PC-3 (cell line): ENCODE results near the gene DHX30. TPM values are rescaled to one million over a fixed set of nuclear protein-coding genes. Genes with fewer than 3 reads are reported as not detected.
"Not testable (repeated sequence)": the region's sequence is repeated elsewhere in the genome, so short reads cannot be mapped to it uniquely, and the experiment has no call there.

Experiments
- ATAC-seq: fragments of 200-7000 bp; cut with Tn5 transposase; 2 replicates; pipeline ENCODE4 v1.9.1; 2020; ENCODE audit warnings: mild to moderate bottlenecking, moderate library complexity
- Bru-seq: library from RNA; stranded (reverse); fragments of 400-500 nt; gene quantifications from one replicate; lab custom pipeline; 2021; lab: Mats Ljungman, UMichigan
- BruChase-seq, 2 experiments: library from RNA; stranded (reverse); fragments of 400-500 nt; gene quantifications; one replicate each; lab custom pipeline; 2021; lab: Mats Ljungman, UMichigan
- BruUV-seq: library from RNA; stranded (reverse); fragments of 400-500 nt; replicated peaks from 2 replicates; lab custom pipeline; 2021; lab: Mats Ljungman, UMichigan
- CTCF ChIA-PET: fragments of 300-600 bp; sonication (Branson Sonifier 250); formaldehyde crosslinking; loops from one replicate; lab custom pipeline; 2022; ENCODE audit warnings: antibody characterized with exemption; lab: Charles Lee
- POLR2A ChIA-PET: fragments of 300-600 bp; sonication (Branson Sonifier 250); formaldehyde crosslinking; loops from one replicate; lab custom pipeline; 2022; ENCODE audit warnings: antibody characterized with exemption; ENCODE audit not compliant: unreplicated experiment; lab: Charles Lee
- DNase-seq: peaks from one replicate; pipeline ENCODE4 v3.0.0-alpha.2; 2015
- H2AFZ ChIP-seq: fragments of 300-600 bp; sonication (generic); 2 replicates; pipeline ENCODE4 v1.6.0; 2016; ENCODE audit warnings: antibody characterized with exemption, low read length
- H3F3A ChIP-seq: fragments of 300-600 bp; sonication (generic); one replicate; pipeline ENCODE4 v1.6.0; 2017; ENCODE audit warnings: antibody characterized with exemption, low read length, control low read depth, mild to moderate bottlenecking; ENCODE audit not compliant: unreplicated experiment
- H3K27ac ChIP-seq: fragments of 300-600 bp; sonication (generic); 2 replicates; pipeline ENCODE4 v1.5.1; 2016; ENCODE audit warnings: mild to moderate bottlenecking, low read length
- H3K27me3 ChIP-seq: fragments of 300-600 bp; sonication (generic); 2 replicates; pipeline ENCODE4 v1.6.1; 2016; ENCODE audit warnings: low read length, mixed read lengths
- H3K36me3 ChIP-seq: fragments of 300-600 bp; sonication (generic); 2 replicates; pipeline ENCODE4 v1.6.1; 2016; ENCODE audit warnings: low read depth, mixed run types, low read length, mixed read lengths
- H3K4me1 ChIP-seq: fragments of 300-600 bp; sonication (generic); 2 replicates; pipeline ENCODE4 v1.5.1; 2016; ENCODE audit warnings: low read length; ENCODE audit not compliant: insufficient read depth
- H3K4me2 ChIP-seq: fragments of 300-600 bp; sonication (generic); 2 replicates; pipeline ENCODE4 v1.6.0; 2016; ENCODE audit warnings: low read length
- H3K4me3 ChIP-seq: fragments of 300-600 bp; sonication (generic); 2 replicates; pipeline ENCODE4 v1.5.1; 2016; ENCODE audit warnings: mild to moderate bottlenecking, low read length, mixed read lengths
- H3K79me2 ChIP-seq: fragments of 300-600 bp; sonication (generic); 2 replicates; pipeline ENCODE4 v1.6.1; 2017; ENCODE audit warnings: low read length, mixed read lengths
- H3K9ac ChIP-seq: fragments of 300-600 bp; sonication (generic); 2 replicates; pipeline ENCODE4 v1.6.0; 2016; ENCODE audit warnings: mild to moderate bottlenecking, low read length
- H3K9me2 ChIP-seq: fragments of 300-600 bp; sonication (generic); replicated peaks from 2 replicates; pipeline ENCODE4 v1.6.1; 2016; ENCODE audit warnings: mixed run types, low read length, mixed read lengths
- H3K9me3 ChIP-seq: fragments of 300-600 bp; sonication (generic); 2 replicates; pipeline ENCODE4 v1.6.1; 2016; ENCODE audit warnings: low read length, mixed read lengths
- H4K20me1 ChIP-seq: fragments of 300-600 bp; sonication (generic); 2 replicates; pipeline ENCODE4 v1.6.1; 2016; ENCODE audit warnings: low read length, mixed read lengths
- CTCF ChIP-seq: fragments of 300-600 bp; sonication (generic); conservative IDR thresholded peaks from 2 replicates; pipeline ENCODE4 v1.5.1; 2017; ENCODE audit warnings: antibody characterized with exemption, low read depth, mild to moderate bottlenecking, low read length
- EZH2 ChIP-seq: fragments of 300-600 bp; sonication (generic); IDR thresholded peaks from one replicate; pipeline ENCODE4 v1.6.1; 2017; ENCODE audit warnings: antibody characterized with exemption, mild to moderate bottlenecking, low read length; ENCODE audit not compliant: unreplicated experiment
- EZH2phosphoT487 ChIP-seq: fragments of 300-600 bp; sonication (generic); IDR thresholded peaks from 2 replicates; pipeline ENCODE4 v1.6.1; 2018; ENCODE audit warnings: mild to moderate bottlenecking, antibody characterized with exemption, low read length, borderline replicate concordance
- intact Hi-C: fragments of 100-400 bp; cut with micrococcal nuclease; formaldehyde crosslinking; loops from 2 replicates; pipeline ENCODE4 v1.9.0; 2023
- long read RNA-seq: library from polyadenylated mRNA; unstranded; transcript quantifications from one replicate; pipeline ENCODE4 v2.0.0, GENCODE V29; 2021; ENCODE audit not compliant: unreplicated experiment
- total RNA-seq: library from RNA; depleted of rRNA; stranded (reverse); fragments of >200 nt; gene quantifications from 2 replicates; pipeline ENCODE4 v1.2.3, GENCODE V29; 2014; rRNA removed

The DHX30 gene
- 152 and 153 TPM in 2 replicates for total RNA-seq
- percentile 82 among the genes with signal in this experiment for Bru-seq, nascent RNA
- BruChase-seq, experiment 1, labeled RNA remaining after a 6-hour chase, result percentile 88 among the genes with signal in this experiment
- percentile 85 among the genes with signal in this experiment for BruChase-seq, experiment 2, labeled RNA remaining after a 2-hour chase
- long read RNA-seq, full-length matches to known transcripts, result 242 of 455 reads
- long read RNA-seq, partial matches to known transcripts, result 137 of 455 reads
- long read RNA-seq, other reads (novel, unspliced or antisense), result 76 of 455 reads

- peak within 1 kb of the TSS; percentile 87 for H3K9ac ChIP-seq
- BruUV-seq, result no TSS peak
- no peak for TF ChIP-seq EZH2phosphoT487
- TF ChIP-seq EZH2, result no peak
- no peak for TF ChIP-seq CTCF
- H3K9me3 ChIP-seq, result no peaks in the 10 kb centered on the region
- no peaks in the 10 kb centered on the region for H3K9me2 ChIP-seq
- peak within 1 kb of the TSS; percentile 84 for H3K27ac ChIP-seq
- H3K4me1 ChIP-seq, result peaks cover 17% of the 10 kb centered on the region; the same call in 1 of the 2 replicates
- H3F3A ChIP-seq, result no peaks in the 10 kb centered on the region
- peak within 1 kb of the TSS; percentile 96 for H3K4me3 ChIP-seq
- intact Hi-C loops, result loop anchor here (5.0 kb wide), 1 partner anchor 291 kb away; the partner anchor contains the start of gene ELP6
- H3K79me2 ChIP-seq, result peaks cover 20% of the 10 kb centered on the region
- peak; percentile 90 for ATAC-seq
- H4K20me1 ChIP-seq, result no peaks in the 10 kb centered on the region
- peak; percentile 83 for DNase-seq
- peak within 1 kb of the TSS; percentile 99 for H2AFZ ChIP-seq
- ChIA-PET CTCF (interaction anchor here (0.5 kb wide), 1 partner anchor 692 kb away, joined by 3 read pairs; no protein-coding TSS in a partner anchor), POLR2A (interaction anchor here (0.6 kb wide), 1 partner anchor 536 kb away, joined by 3 read pairs; no protein-coding TSS in a partner anchor)
- no peaks in the 10 kb centered on the region; the same call in 1 of the 2 replicates for H3K36me3 ChIP-seq
- no peaks in the 10 kb centered on the region for H3K27me3 ChIP-seq
- peak within 1 kb of the TSS; percentile 98 for H3K4me2 ChIP-seq
Measured at GRCh38 chr3:47802734-47803479, at the start of gene DHX30. Gene DHX30 (plus strand): TSS chr3:47803138. CDS start chr3:47810684, 7,546 bp downstream.

GRCh38 chr3:47758261-47759025, 44.5 kb upstream of the DHX30 start:
- no peaks in the 10 kb centered on the region for H3F3A ChIP-seq
- no TSS peak for BruUV-seq

GRCh38 chr3:47760207-47760606, 42.7 kb upstream of the DHX30 start:
- intact Hi-C loops, H3K27ac ChIP-seq, H3K4me3 ChIP-seq, H3K9ac ChIP-seq, CTCF ChIA-PET, H3K27me3 ChIP-seq, ATAC-seq, H3F3A ChIP-seq, H3K4me2 ChIP-seq, H3K4me1 ChIP-seq, DNase-seq, H3K9me3 ChIP-seq, H2AFZ ChIP-seq, POLR2A ChIA-PET, H3K9me2 ChIP-seq, BruUV-seq: not testable (repeated sequence)
- peaks cover 19% of the 10 kb centered on the region for H4K20me1 ChIP-seq
- H3K36me3 ChIP-seq, result peaks cover 19% of the 10 kb centered on the region; the same call in 1 of the 2 replicates
- peaks cover 75% of the 10 kb centered on the region for H3K79me2 ChIP-seq

More at GRCh38 chr3:47758261-47759025, 44.5 kb upstream of the DHX30 start:
- no peak overlapping the region for H3K27ac ChIP-seq
- no peak for ATAC-seq
- H2AFZ ChIP-seq, result no peak overlapping the region
- peaks cover 77% of the 10 kb centered on the region for H3K79me2 ChIP-seq
- CTCF ChIA-PET, result interaction anchor here (0.5 kb wide), 1 partner anchor 31 kb away, joined by 3 read pairs; no protein-coding TSS in a partner anchor
- H3K4me2 ChIP-seq, result no peak overlapping the region
- H3K9me2 ChIP-seq, result no peaks in the 10 kb centered on the region
- H3K4me3 ChIP-seq, result no peak overlapping the region
- intact Hi-C loops, result no loop called here
- no peak overlapping the region for H3K9ac ChIP-seq
- peaks cover 5% of the 10 kb centered on the region; the same call in 1 of the 2 replicates for H3K4me1 ChIP-seq
- no peaks in the 10 kb centered on the region for H3K27me3 ChIP-seq
- POLR2A ChIA-PET, result no interaction called here
- no peak for DNase-seq
- peaks cover 17% of the 10 kb centered on the region; the same call in 1 of the 2 replicates for H3K36me3 ChIP-seq
- H3K9me3 ChIP-seq, result no peaks in the 10 kb centered on the region
- no peak for TF ChIP-seq EZH2phosphoT487
- TF ChIP-seq EZH2, result no peak
- TF ChIP-seq CTCF, result no peak
- peaks cover 15% of the 10 kb centered on the region; the same call in 1 of the 2 replicates for H4K20me1 ChIP-seq
